Left lung (tissue), 10 donors: ENCODE measurements around the gene COL18A1. TPM values are rescaled to one million over a fixed set of nuclear protein-coding genes. Genes with fewer than 3 reads are reported as not detected.
"Not testable (repeated sequence)": the region's sequence is repeated elsewhere in the genome, so short reads cannot be mapped to it uniquely, and the experiment has no call there.

Experiments
- ATAC-seq: fragments of 200-7000 bp; cut with Tn5 transposase; one replicate; pipeline ENCODE4 v1.9.1; 2020; ENCODE audit warnings: moderate library complexity
- DNase-seq, 4 donors: peaks; one replicate each; pipeline ENCODE4 v3.0.0-alpha.2; 2013 to 2020
- H3K27ac ChIP-seq, 2 donors: fragments of 200-600 bp; sonication (generic) in 1 of 2; one replicate each; pipeline versions ENCODE4 v1.5.0 to v1.8.0; 2020 to 2021
- H3K27me3 ChIP-seq, 2 donors: fragments of 200-600 bp; sonication (generic) in 1 of 2; one replicate each; pipeline versions ENCODE4 v1.5.0 to v1.8.0; 2020 to 2021
- H3K36me3 ChIP-seq, 2 donors: fragments of 200-600 bp; sonication (generic) in 1 of 2; one replicate each; pipeline versions ENCODE4 v1.5.0 to v1.8.0; 2020 to 2021
- H3K4me1 ChIP-seq, 2 donors: fragments of 200-600 bp; one replicate each; pipeline ENCODE4 v1.8.0; 2021
- H3K4me3 ChIP-seq, 2 donors: fragments of 200-600 bp; sonication (generic) in 1 of 2; one replicate each; pipeline versions ENCODE4 v1.5.0 to v1.8.0; 2020 to 2021; ENCODE audit warnings: mild to moderate bottlenecking in 1 of 2
- H3K9me3 ChIP-seq, 2 donors: fragments of 200-600 bp; sonication (generic) in 1 of 2; one replicate each; pipeline versions ENCODE4 v1.5.0 to v1.8.0; 2020 to 2021
- intact Hi-C, 2 donors: fragments of 100-400 bp; cut with DNase I; formaldehyde crosslinking; loops; one replicate each; pipeline versions ENCODE4 v1.11.2 to v1.14.2; 2022
- polyA plus RNA-seq, 6 donors: library from polyadenylated mRNA; unstranded; fragments of 120-200 nt; gene quantifications; one replicate each; pipeline ENCODE4 v1.2.1, GENCODE V29; 2013; ENCODE audit not compliant: insufficient read length in 6 of 6
- total RNA-seq, 2 donors: library from RNA; stranded (reverse); fragmentation: NEBNext Ultra II Directional; extraction: Animal tissue kit (Norgen Biotek cat#: 25700); gene quantifications; one replicate each; pipeline ENCODE4 v1.2.1, GENCODE V29; 2021
- TF ChIP-seq, protein P1 (sequence below), 2 donors: fragments of 200-600 bp; sonication (generic) in 1 of 2; IDR thresholded peaks; one replicate each; pipeline versions ENCODE4 v1.5.0 to v1.8.0; 2021; ENCODE audit warnings: antibody characterized with exemption in 2 of 2
- donor health status: DM: no; HTN: yes; CAD: no.
- donor health status: DM: no; HTN: no; CAD: no.

COL18A1 gene
- total and polyA plus RNA-seq, 8 donors: 39.3 to 90.2 (median 64.0) TPM

DNA sequence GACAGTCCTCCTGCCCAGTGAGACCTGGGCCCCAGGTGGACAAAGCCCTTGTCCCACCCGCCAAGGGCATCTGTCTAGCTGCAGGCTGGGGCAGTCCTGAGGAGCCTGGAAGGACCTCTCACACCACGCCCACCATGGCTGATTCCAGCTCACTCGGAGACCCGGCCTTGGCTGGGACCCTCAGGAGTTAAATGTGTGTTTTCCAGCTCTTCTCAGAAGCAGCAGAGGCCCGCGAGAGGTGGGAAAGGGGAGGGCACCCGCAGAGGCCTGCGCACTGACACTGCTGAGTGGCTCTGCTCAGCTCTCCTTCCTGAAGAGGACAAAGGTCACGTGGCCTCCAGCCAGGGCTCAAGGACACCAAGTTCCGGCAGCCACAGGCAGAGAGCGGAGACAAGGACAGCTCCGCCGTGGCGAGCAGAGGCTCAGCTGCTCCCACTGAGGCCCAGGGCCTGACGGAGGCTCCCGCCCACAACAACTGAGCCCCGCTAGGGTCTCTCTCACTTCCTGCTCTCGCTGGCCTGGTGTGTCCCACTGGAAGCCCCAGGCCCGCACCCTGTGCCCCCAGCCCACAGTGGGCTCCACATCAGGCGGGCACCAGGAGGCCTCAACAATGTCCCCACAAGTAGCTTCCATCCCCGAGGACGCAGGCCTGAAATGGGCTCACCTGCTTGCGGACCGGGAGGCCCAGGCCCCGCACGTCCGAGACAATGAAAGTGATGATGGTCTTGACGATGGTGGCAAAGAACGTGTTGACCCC, 120.4 kb downstream of the COL18A1 start:
- ATAC-seq: no peak
- Histone ChIP-seq H3K9me3 (peaks cover 0 to 18% of the 10 kb centered on the region in 2 donors), H3K4me1 (peaks cover 0 to 4% of the 10 kb centered on the region in 2 donors), H3K36me3 (peaks cover 0 to 71% of the 10 kb centered on the region in 2 donors), H3K27me3 (no peaks in the 10 kb centered on the region), H3K27ac (no peak overlapping the region), H3K4me3 (no peak overlapping the region)
- TF ChIP-seq, protein P1, sequence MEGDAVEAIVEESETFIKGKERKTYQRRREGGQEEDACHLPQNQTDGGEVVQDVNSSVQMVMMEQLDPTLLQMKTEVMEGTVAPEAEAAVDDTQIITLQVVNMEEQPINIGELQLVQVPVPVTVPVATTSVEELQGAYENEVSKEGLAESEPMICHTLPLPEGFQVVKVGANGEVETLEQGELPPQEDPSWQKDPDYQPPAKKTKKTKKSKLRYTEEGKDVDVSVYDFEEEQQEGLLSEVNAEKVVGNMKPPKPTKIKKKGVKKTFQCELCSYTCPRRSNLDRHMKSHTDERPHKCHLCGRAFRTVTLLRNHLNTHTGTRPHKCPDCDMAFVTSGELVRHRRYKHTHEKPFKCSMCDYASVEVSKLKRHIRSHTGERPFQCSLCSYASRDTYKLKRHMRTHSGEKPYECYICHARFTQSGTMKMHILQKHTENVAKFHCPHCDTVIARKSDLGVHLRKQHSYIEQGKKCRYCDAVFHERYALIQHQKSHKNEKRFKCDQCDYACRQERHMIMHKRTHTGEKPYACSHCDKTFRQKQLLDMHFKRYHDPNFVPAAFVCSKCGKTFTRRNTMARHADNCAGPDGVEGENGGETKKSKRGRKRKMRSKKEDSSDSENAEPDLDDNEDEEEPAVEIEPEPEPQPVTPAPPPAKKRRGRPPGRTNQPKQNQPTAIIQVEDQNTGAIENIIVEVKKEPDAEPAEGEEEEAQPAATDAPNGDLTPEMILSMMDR (IDR thresholded peaks at IDR 0.05): no peak
- intact Hi-C loops: no loop called here
- DNase-seq: peak in 2 of 4 donors; percentile 38 to 79

DNA sequence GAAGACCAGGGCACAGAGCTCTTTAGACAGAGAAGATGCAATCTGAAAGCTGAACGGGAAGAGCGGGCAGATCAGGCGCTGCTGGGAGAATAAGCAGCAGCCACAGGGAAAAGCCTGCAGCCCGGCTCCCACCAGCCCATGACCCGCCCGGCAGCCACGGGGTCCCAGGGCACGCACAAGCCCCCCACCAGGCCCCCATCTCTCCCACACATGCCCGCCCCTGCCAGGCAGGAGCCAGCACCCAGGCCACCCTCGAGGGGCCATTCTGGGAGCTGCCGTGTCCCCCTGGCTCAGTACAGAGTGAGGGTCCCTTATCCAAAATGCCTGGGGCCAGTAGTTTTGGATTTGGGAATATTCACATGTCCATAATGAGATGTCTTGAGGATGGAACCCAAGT, 120.9 kb downstream of the COL18A1 start:
- DNase-seq (peak in 2 of 4 donors; percentile 17 to 64), ATAC-seq (no peak)
- H3K27ac ChIP-seq: no peak overlapping the region
- no peaks in the 10 kb centered on the region for H3K27me3 ChIP-seq
- peaks cover 0 to 74% of the 10 kb centered on the region in 2 donors for H3K36me3 ChIP-seq
- no peak overlapping the region for H3K4me3 ChIP-seq
- intact Hi-C loops: no loop called here
- TF ChIP-seq, protein P1 (IDR thresholded peaks at IDR 0.05): no peak
- H3K4me1 ChIP-seq: peaks cover 0 to 4% of the 10 kb centered on the region in 2 donors
- H3K9me3 ChIP-seq: peaks cover 0 to 12% of the 10 kb centered on the region in 2 donors

DNA sequence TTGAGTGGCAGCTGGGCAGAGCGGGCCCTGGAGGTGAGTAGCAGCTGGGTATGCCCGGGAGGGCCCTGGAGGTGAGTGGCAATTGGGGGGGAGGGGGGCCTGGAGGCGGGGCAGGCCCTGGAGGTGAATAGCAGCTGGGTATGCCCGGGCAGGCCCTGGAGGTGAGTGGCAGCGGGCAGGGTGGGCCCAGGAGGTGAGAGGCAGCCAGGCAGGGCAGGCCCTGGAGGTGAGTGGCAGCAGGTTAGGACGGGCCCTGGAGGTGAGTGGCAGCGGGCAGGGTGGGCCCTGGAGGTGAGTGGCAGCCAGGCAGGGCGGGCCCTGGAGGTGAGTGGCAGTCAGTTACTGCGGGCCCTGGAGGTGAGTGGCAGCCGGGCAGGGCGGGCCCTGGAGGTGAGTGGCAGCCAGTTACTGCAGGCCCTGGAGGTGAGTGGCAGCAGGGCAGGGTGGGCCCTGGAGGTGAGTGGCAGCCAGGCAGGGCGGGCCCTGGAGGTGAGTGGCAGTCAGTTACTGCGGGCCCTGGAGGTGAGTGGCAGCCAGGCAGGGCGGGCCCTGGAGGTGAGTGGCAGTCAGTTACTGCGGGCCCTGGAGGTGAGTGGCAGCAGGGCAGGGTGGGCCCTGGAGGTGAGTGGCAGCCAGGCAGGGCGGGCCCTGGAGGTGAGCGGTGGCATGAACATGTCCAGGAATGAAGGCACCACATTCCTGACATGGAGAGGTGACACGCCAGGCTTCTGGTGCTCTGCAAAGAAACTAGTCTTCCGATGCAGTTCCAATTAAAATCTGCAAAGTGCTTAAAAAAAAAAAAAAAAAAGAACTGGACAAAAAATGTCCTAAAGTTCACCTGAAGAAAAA, 122.4 kb downstream of the COL18A1 start:
- peak in 3 of 4 donors; percentile 49 to 86 (median 76) for DNase-seq
- ATAC-seq: peak; percentile 73
- Histone ChIP-seq H3K4me1 (peaks cover 0 to 10% of the 10 kb centered on the region in 2 donors), H3K36me3 (peaks cover 0 to 72% of the 10 kb centered on the region in 2 donors), H3K27ac (peak overlapping the region in 1 of 2 donors; percentile 33)
- H3K27me3 ChIP-seq, H3K9me3 ChIP-seq, intact Hi-C loops, H3K4me3 ChIP-seq: not testable (repeated sequence)

DNA sequence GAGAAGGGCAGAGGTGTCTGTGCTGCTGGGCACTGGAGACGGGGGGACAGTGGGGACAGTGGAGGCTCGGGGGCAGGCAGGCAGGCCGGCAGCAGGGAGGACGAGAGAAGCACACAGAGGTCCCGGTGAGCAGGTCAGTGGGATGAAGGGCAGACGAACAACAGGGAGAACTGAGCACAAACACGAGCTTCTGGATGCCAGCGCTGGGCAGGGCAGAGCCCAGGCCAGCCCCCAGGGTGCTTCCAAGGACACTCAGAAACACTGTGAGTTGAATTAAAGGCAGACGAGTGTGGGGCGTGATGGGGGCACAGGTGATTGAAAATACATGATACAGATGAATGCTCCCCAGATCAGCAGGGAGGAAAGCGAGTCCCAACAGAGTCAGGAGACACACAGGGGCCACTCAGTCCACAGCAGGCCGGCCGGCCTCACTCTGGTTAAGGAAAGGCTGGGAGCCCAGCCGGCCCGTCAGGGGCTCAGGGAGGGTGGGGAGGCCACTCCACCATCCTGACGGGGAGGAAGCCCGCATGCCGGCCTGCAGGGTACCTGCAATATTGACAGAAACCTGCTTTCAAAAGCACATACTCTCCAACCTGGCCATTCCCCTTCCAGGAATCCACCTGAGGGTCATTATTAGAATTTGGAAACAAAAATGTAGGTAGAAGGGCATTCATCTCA, 123.2 kb downstream of the COL18A1 start:
- no peaks in the 10 kb centered on the region for H3K27me3 ChIP-seq
- no peaks in the 10 kb centered on the region for H3K9me3 ChIP-seq
- TF ChIP-seq, protein P1 (IDR thresholded peaks at IDR 0.05): no peak
- H3K4me1 ChIP-seq: peaks cover 0 to 16% of the 10 kb centered on the region in 2 donors
- no peak overlapping the region for H3K4me3 ChIP-seq
- peak; percentile 61 for ATAC-seq
- intact Hi-C loops: no loop called here
- peak overlapping the region; percentile 28 to 33 for H3K27ac ChIP-seq
- DNase-seq: peak in 2 of 4 donors; percentile 34 to 76
- H3K36me3 ChIP-seq: peaks cover 0 to 66% of the 10 kb centered on the region in 2 donors

DNA sequence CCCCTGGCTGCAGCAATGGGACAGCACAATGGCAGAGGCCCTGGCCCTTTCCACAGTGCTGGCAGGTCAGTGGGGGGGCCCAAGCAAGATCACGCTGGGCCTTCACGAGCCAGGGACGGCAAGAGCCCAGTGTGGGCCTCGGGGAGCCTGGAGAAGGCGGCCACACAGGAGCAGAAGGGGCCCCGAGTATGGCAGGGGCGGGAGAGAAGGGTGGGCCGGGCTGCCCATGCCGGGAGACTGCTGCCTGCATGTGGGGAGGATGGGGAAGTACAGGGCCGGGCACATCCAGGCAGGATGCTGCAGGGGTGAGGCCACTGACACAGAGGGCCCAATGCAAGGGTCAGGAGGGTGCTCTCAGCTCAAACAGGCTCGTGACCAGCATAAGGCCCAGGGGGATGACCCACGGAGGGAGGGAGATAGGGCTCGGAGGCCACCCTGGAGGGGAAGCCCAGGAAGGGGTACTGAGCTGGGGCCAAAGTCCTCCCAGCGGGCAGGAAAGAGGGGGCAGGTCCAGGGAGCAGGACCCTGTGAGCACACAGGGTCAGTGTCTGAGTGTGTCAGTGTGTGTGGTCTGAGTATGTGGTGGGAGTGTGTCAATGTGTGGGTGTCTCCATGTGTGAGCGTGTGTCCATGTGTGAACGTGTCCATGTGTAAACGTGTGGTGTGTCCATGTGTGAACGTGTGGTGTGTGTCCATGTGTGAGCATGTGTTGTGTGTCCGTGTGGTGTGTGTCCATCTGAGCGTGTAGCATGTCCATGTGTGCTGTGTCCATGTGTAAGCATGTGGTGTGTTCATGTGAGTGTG, 124.2 kb downstream of the COL18A1 start:
- ATAC-seq: no peak

More for the DNA sequence above, 124.2 kb downstream of the COL18A1 start:
- intact Hi-C loops: no loop called here
- Histone ChIP-seq H3K4me3 (no peak overlapping the region), H3K9me3 (no peaks in the 10 kb centered on the region), H3K4me1 (peaks cover 0 to 27% of the 10 kb centered on the region in 2 donors), H3K36me3 (peaks cover 0 to 60% of the 10 kb centered on the region in 2 donors), H3K27ac (peak overlapping the region; percentile 28 to 33), H3K27me3 (no peaks in the 10 kb centered on the region)
- peak in 2 of 4 donors; percentile 25 to 71 for DNase-seq
- TF ChIP-seq, protein P1 (IDR thresholded peaks at IDR 0.05): no peak
